GM23248 (cell line): ENCODE data around the gene NTRK2. TPM values are rescaled to one million over a fixed set of nuclear protein-coding genes. Genes with fewer than 3 reads are reported as not detected.

Experiments used
- DNase-seq: peaks from one replicate; pipeline ENCODE4 v3.0.0-alpha.2; 2015
- H2AFZ ChIP-seq: fragments of 200-600 bp; sonication (generic); 2 replicates; pipeline ENCODE4 v1.6.1; 2016; ENCODE audit warnings: antibody characterized with exemption
- H3F3A ChIP-seq: fragments of 200-600 bp; sonication (generic); 2 replicates; pipeline ENCODE4 v1.6.1; 2016; ENCODE audit warnings: mild to moderate bottlenecking, antibody characterized with exemption, mixed run types; ENCODE audit not compliant: insufficient read depth
- H3K27ac ChIP-seq: fragments of 200-600 bp; sonication (generic); 2 replicates; pipeline ENCODE4 v1.5.1; 2016; ENCODE audit warnings: mild to moderate bottlenecking
- H3K27me3 ChIP-seq: fragments of 200-600 bp; sonication (generic); replicated peaks from 2 replicates; pipeline ENCODE4 v1.6.1; 2016; ENCODE audit warnings: mild to moderate bottlenecking; ENCODE audit not compliant: insufficient read depth
- H3K36me3 ChIP-seq: fragments of 200-600 bp; sonication (generic); 2 replicates; pipeline ENCODE4 v1.6.1; 2016; ENCODE audit warnings: low read depth, mild to moderate bottlenecking
- H3K4me1 ChIP-seq: fragments of 200-600 bp; sonication (generic); 2 replicates; pipeline ENCODE4 v1.6.1; 2016; ENCODE audit warnings: mild to moderate bottlenecking; ENCODE audit not compliant: insufficient read depth
- H3K4me2 ChIP-seq: fragments of 200-600 bp; sonication (generic); one replicate; pipeline ENCODE4 v1.6.1; 2016; ENCODE audit warnings: mild to moderate bottlenecking; ENCODE audit not compliant: unreplicated experiment
- H3K4me3 ChIP-seq: fragments of 200-600 bp; sonication (generic); 2 replicates; pipeline ENCODE4 v1.5.1; 2016; ENCODE audit warnings: mild to moderate bottlenecking
- H3K79me2 ChIP-seq: fragments of 200-600 bp; sonication (generic); 2 replicates; pipeline ENCODE4 v1.6.1; 2016; ENCODE audit warnings: mild to moderate bottlenecking; ENCODE audit not compliant: insufficient read depth
- H3K9ac ChIP-seq: fragments of 200-600 bp; sonication (generic); 2 replicates; pipeline ENCODE4 v1.6.1; 2016; ENCODE audit warnings: mild to moderate bottlenecking
- H3K9me2 ChIP-seq: fragments of 200-600 bp; sonication (generic); 2 replicates; pipeline ENCODE4 v1.6.1; 2016; ENCODE audit warnings: mixed run types, mild to moderate bottlenecking, moderate library complexity; ENCODE audit not compliant: insufficient read depth
- H3K9me3 ChIP-seq: fragments of 200-600 bp; sonication (generic); one replicate; pipeline ENCODE4 v1.6.1; 2017; ENCODE audit warnings: low read depth
- H4K20me1 ChIP-seq: fragments of 200-600 bp; sonication (generic); 2 replicates; pipeline ENCODE4 v1.6.0; 2016; ENCODE audit not compliant: insufficient read depth
- EZH2 ChIP-seq: fragments of 200-600 bp; sonication (generic); IDR thresholded peaks from 2 replicates; pipeline ENCODE4 v1.6.1; 2018; ENCODE audit warnings: antibody characterized with exemption, mild to moderate bottlenecking; ENCODE audit not compliant: insufficient read depth, poor library complexity, severe bottlenecking
- EZH2phosphoT487 ChIP-seq: fragments of 200-600 bp; sonication (generic); IDR thresholded peaks from 2 replicates; pipeline ENCODE4 v1.6.1; 2018; ENCODE audit warnings: antibody characterized with exemption, moderate library complexity, mild to moderate bottlenecking, low read depth; ENCODE audit not compliant: insufficient read depth
- WGBS, 2 experiments: methylation state at CpG; one replicate each; pipeline ENCODE4 v1.1.6; 2015 to 2017; ENCODE audit warnings: low lambda C conversion rate in 2 of 2, low coverage in 1 of 2; ENCODE audit errors: missing lambda C conversion rate in 2 of 2; 5-methylcytosine and 5-hydroxymethylcytosine counted together
- in situ Hi-C: fragments of 300-500 bp; cut with MboI; formaldehyde crosslinking; loops from 2 replicates; pipeline ENCODE4 v1.15.0; 2020
- polyA plus RNA-seq: library from polyadenylated mRNA; unstranded; fragments of >200 nt; fragmentation: Nextera tagmentation; extraction: Ambion mirVana; gene quantifications from 2 replicates; pipeline ENCODE4 v1.2.1, GENCODE V29; 2016
- total RNA-seq: library from RNA; depleted of rRNA; stranded (reverse); fragments of >200 nt; shearing (Covaris generic); gene quantifications from 2 replicates; pipeline ENCODE4 v1.2.3, GENCODE V29; 2014

The NTRK2 gene
- total and polyA plus RNA-seq, 2 experiments from 2014 or later, result not detected

- Histone ChIP-seq H3K4me3 (no peak overlapping the region), H3K36me3 (no peaks in the 10 kb centered on the region), H4K20me1 (no peaks in the 10 kb centered on the region), H3K9me3 (no peaks in the 10 kb centered on the region), H3K9ac (no peak overlapping the region), H3K4me1 (no peaks in the 10 kb centered on the region), H3K79me2 (no peaks in the 10 kb centered on the region), H2AFZ (no peak overlapping the region), H3F3A (no peaks in the 10 kb centered on the region), H3K9me2 (no peaks in the 10 kb centered on the region), H3K27ac (no peak overlapping the region), H3K4me2 (no peak overlapping the region), H3K27me3 (no peaks in the 10 kb centered on the region)
- 65 to 77% methylated on average over 3 of the region's 3 CpGs for WGBS, 2 experiments
- in situ Hi-C loops, result no loop called here
- TF ChIP-seq EZH2phosphoT487, result no peak
- TF ChIP-seq EZH2, result no peak
- DNase-seq, result no peak
Measured at GRCh38 chr9:84926793-84927192, 257.3 kb downstream of the NTRK2 start.

GRCh38 chr9:84928419-84928818, 258.9 kb downstream of the NTRK2 start:
- in situ Hi-C loops, result no loop called here
- Histone ChIP-seq H3K9me2 (no peaks in the 10 kb centered on the region), H3K27ac (no peak overlapping the region), H3K36me3 (no peaks in the 10 kb centered on the region), H2AFZ (no peak overlapping the region), H3F3A (no peaks in the 10 kb centered on the region), H3K4me2 (no peak overlapping the region), H3K9me3 (no peaks in the 10 kb centered on the region), H3K9ac (no peak overlapping the region), H4K20me1 (no peaks in the 10 kb centered on the region), H3K79me2 (no peaks in the 10 kb centered on the region), H3K4me3 (no peak overlapping the region), H3K4me1 (no peaks in the 10 kb centered on the region), H3K27me3 (no peaks in the 10 kb centered on the region)
- DNase-seq, result no peak
- 69 to 79% methylated on average over 6 of the region's 6 CpGs for WGBS, 2 experiments
- TF ChIP-seq EZH2, result no peak
- TF ChIP-seq EZH2phosphoT487, result no peak

GRCh38 chr9:84929068-84929467, 259.5 kb downstream of the NTRK2 start:
- Histone ChIP-seq H3K36me3 (no peaks in the 10 kb centered on the region), H3F3A (no peaks in the 10 kb centered on the region), H3K9me3 (no peaks in the 10 kb centered on the region), H4K20me1 (no peaks in the 10 kb centered on the region), H3K27me3 (no peaks in the 10 kb centered on the region), H3K27ac (no peak overlapping the region), H3K9me2 (no peaks in the 10 kb centered on the region), H3K4me2 (no peak overlapping the region), H2AFZ (no peak overlapping the region), H3K9ac (no peak overlapping the region), H3K79me2 (no peaks in the 10 kb centered on the region), H3K4me1 (no peaks in the 10 kb centered on the region), H3K4me3 (no peak overlapping the region)
- DNase-seq, result no peak
- in situ Hi-C loops, result no loop called here
- WGBS, 2 experiments, result 60 to 70% methylated on average over 3 of the region's 3 CpGs
- TF ChIP-seq EZH2 (no peak), EZH2phosphoT487 (no peak)

GRCh38 chr9:84932915-84933527, 263.5 kb downstream of the NTRK2 start:
- Histone ChIP-seq H3K36me3 (no peaks in the 10 kb centered on the region), H3K27ac (no peak overlapping the region), H2AFZ (no peak overlapping the region), H3K79me2 (no peaks in the 10 kb centered on the region), H4K20me1 (no peaks in the 10 kb centered on the region), H3F3A (no peaks in the 10 kb centered on the region), H3K4me2 (no peak overlapping the region), H3K4me3 (no peak overlapping the region), H3K9me3 (no peaks in the 10 kb centered on the region), H3K27me3 (no peaks in the 10 kb centered on the region; the same call in 1 of the 2 replicates), H3K9ac (no peak overlapping the region), H3K4me1 (no peaks in the 10 kb centered on the region), H3K9me2 (no peaks in the 10 kb centered on the region)
- no peak for TF ChIP-seq EZH2
- TF ChIP-seq EZH2phosphoT487, result no peak
- WGBS, 2 experiments, result 80 to 81% methylated on average over 6 of the region's 6 CpGs
- DNase-seq, result no peak
- in situ Hi-C loops, result no loop called here
